Psoas muscle (tissue), 8 donors: ENCODE data around the gene PTPRG. TPM values are rescaled to one million over a fixed set of nuclear protein-coding genes. Genes with fewer than 3 reads are reported as not detected.

ENCODE experiments used
- ATAC-seq, 4 donors: fragments of 200-7000 bp; cut with Tn5 transposase; one replicate each; pipeline ENCODE4 v1.9.1; 2020; ENCODE audit warnings: moderate library complexity in 3 of 4, mild to moderate bottlenecking in 2 of 4
- DNase-seq, 2 donors: peaks; one replicate each; pipeline ENCODE4 v3.0.0-alpha.2; 2020
- H3K27ac ChIP-seq: fragments of 200-600 bp; one replicate; pipeline ENCODE4 v1.8.0; 2022
- H3K27me3 ChIP-seq, 3 donors: fragments of 200-600 bp in 1 of 3; one replicate each; pipeline versions ENCODE4 v1.6.1 to v1.8.0; 2013 to 2022; ENCODE audit warnings: low read length in 2 of 3, mild to moderate bottlenecking in 2 of 3, moderate library complexity in 1 of 3; ENCODE audit not compliant: insufficient read depth in 3 of 3
- H3K36me3 ChIP-seq, 2 donors: fragments of 200-600 bp in 1 of 2; one replicate each; pipeline versions ENCODE4 v1.6.1 to v1.8.0; 2013 to 2022; ENCODE audit warnings: low read depth in 1 of 2, mild to moderate bottlenecking in 1 of 2, moderate library complexity in 1 of 2; ENCODE audit not compliant: insufficient read depth in 1 of 2
- H3K4me1 ChIP-seq: fragments of 200-600 bp; one replicate; pipeline ENCODE4 v1.8.0; 2022
- H3K4me3 ChIP-seq: fragments of 200-600 bp; one replicate; pipeline ENCODE4 v1.8.0; 2022; ENCODE audit warnings: mild to moderate bottlenecking
- H3K9me3 ChIP-seq: fragments of 200-600 bp; one replicate; pipeline ENCODE4 v1.8.0; 2022
- WGBS, 3 donors: extraction: QIAGEN DNeasy Blood & Tissue Kit; methylation state at CpG; one replicate each; pipeline versions ENCODE4 v1.1.6 to v1.1.7; 2013; 5-methylcytosine and 5-hydroxymethylcytosine counted together
- intact Hi-C, 2 donors: fragments of 100-400 bp; cut with DNase I; formaldehyde crosslinking; loops; one replicate each; pipeline versions ENCODE4 v1.11.0 to v1.14.2; 2022
- polyA plus RNA-seq, 3 donors: library from polyadenylated mRNA; stranded (reverse); fragments of 200-250 nt; gene quantifications; one replicate each; pipeline ENCODE4 v1.2.3, GENCODE V29; 2013
- total RNA-seq, 4 donors: library from RNA; stranded (reverse); fragmentation: NEBNext Ultra II Directional in 2 of 4; extraction: Animal tissue kit (Norgen Biotek cat#: 25700) in 2 of 4; gene quantifications; one replicate each; pipeline versions ENCODE4 v1.2.1 to v1.2.4, GENCODE V29; 2021 to 2023
- TF ChIP-seq, protein P1 (sequence below): fragments of 200-600 bp; IDR thresholded peaks from one replicate; pipeline ENCODE4 v1.8.0; 2022; ENCODE audit warnings: antibody characterized with exemption
- donor health status: healthy with polysubstance abuse.
- donor health status: DM: no; HTN: no; CAD: no; lungs with moderate emphysema.
- donor health status: Bipolar disorder and iron deficiency.
- donor health status: healthy.
- donor health status: DM: yes; HTN: yes; CAD: no.
- donor health status: DM: no; HTN: no; CAD: no.
- donor health status: DM: no; HTN: no; CAD: no.
- donor health status: DM: yes; HTN: yes; CAD: no.

The PTPRG gene
- total and polyA plus RNA-seq, 7 donors: 4.5 to 29.5 (median 12.6) TPM

DNA sequence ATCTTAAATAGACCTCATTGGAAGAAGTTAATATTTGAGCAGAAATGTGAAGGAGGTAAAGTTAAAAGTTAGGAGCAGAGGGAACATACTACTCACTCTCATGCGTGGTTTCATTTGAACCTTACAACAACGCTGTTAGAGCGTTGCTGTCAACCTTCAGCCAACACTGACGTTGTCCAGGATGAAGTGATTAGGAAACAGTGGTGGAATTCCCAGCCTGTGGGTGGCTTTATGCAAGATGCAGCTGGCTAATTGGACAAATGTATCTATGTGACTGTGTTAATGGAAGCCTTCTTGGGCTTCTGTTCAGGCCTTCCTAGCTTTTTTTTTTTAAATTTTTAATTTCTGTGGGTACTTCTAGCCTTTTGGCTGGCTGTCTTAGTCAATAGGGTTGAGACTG lies 40.5 kb downstream of the PTPRG start:
- 40 to 52% (median 51%) methylated on average over 4 of the region's 4 CpGs for WGBS, 3 donors
- Histone ChIP-seq H3K4me3 (no peak overlapping the region), H3K27me3 (no peaks in the 10 kb centered on the region), H3K9me3 (no peaks in the 10 kb centered on the region), H3K36me3 (peaks cover 0 to 8% of the 10 kb centered on the region in 2 donors), H3K27ac (no peak overlapping the region), H3K4me1 (peaks cover 12% of the 10 kb centered on the region)
- DNase-seq: peak in 1 of 2 donors; percentile 28
- intact Hi-C loops: no loop called here
- TF ChIP-seq, protein P1, sequence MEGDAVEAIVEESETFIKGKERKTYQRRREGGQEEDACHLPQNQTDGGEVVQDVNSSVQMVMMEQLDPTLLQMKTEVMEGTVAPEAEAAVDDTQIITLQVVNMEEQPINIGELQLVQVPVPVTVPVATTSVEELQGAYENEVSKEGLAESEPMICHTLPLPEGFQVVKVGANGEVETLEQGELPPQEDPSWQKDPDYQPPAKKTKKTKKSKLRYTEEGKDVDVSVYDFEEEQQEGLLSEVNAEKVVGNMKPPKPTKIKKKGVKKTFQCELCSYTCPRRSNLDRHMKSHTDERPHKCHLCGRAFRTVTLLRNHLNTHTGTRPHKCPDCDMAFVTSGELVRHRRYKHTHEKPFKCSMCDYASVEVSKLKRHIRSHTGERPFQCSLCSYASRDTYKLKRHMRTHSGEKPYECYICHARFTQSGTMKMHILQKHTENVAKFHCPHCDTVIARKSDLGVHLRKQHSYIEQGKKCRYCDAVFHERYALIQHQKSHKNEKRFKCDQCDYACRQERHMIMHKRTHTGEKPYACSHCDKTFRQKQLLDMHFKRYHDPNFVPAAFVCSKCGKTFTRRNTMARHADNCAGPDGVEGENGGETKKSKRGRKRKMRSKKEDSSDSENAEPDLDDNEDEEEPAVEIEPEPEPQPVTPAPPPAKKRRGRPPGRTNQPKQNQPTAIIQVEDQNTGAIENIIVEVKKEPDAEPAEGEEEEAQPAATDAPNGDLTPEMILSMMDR: no peak
- peak; percentile 58 to 80 (median 70) for ATAC-seq

DNA sequence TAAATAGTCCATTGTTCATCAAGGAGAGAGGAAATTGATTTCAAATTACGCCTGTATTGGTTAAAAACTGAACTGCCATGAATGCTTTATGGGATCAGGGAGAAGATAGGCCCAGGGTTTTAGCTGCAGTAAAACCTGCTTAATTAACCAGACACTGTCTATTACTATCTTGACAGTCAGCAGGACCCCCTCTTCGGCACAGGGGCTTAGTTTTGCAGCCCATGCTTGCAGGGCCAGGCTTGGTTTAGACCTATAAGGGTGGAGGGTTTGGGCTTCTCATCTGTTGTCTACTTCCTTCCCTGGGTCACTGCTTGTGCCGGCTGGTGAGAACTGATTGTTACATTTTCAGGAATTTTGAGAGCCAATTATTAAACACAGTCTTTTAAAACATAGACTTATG lies 41.1 kb downstream of the PTPRG start:
- no peaks in the 10 kb centered on the region for H3K9me3 ChIP-seq
- TF ChIP-seq, protein P1: no peak
- peaks cover 0 to 8% of the 10 kb centered on the region in 2 donors for H3K36me3 ChIP-seq
- ATAC-seq (no peak), DNase-seq (no peak)
- WGBS, 3 donors: 88 to 92% (median 89%) methylated on average over 3 of the region's 3 CpGs
- no peaks in the 10 kb centered on the region for H3K27me3 ChIP-seq
- no peak overlapping the region for H3K27ac ChIP-seq
- no peak overlapping the region for H3K4me3 ChIP-seq
- intact Hi-C loops: no loop called here
- H3K4me1 ChIP-seq: peaks cover 12% of the 10 kb centered on the region

DNA sequence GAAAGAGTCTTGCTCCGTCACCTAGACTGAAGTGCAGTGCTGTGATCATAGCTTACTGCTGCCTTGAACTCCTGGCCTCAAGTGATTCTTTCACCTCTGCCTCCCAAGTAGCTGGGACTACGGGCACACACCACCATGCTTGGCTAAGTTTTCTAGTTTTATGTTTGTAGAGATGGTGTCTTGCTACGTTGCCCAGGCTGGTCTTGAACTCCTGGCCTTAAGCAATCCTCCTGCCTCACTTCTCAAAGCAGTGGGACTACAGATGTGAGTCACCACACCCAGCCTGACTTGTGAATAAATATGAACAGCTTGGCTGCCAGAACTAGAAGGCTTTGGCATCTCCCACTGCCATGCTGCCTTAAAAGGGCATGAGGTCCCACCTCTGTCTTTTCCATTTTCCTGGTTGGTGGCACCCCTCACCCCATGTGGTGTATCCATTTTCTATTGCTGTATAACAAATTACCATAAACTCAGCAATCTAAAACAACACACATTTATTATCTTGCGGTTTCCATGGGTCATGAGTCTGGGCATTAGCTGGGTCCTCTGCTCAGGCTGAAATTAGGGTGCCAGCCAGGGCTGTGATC lies 44.3 kb downstream of the PTPRG start:
- Histone ChIP-seq H3K4me3 (no peak overlapping the region), H3K9me3 (no peaks in the 10 kb centered on the region), H3K27ac (no peak overlapping the region), H3K27me3 (no peaks in the 10 kb centered on the region), H3K4me1 (peaks cover 12% of the 10 kb centered on the region), H3K36me3 (peaks cover 0 to 8% of the 10 kb centered on the region in 2 donors)
- no peak for ATAC-seq
- 91 to 97% (median 96%) methylated on average over 4 of the region's 4 CpGs for WGBS, 3 donors
- DNase-seq: no peak
- TF ChIP-seq, protein P1: no peak
- intact Hi-C loops: no loop called here

DNA sequence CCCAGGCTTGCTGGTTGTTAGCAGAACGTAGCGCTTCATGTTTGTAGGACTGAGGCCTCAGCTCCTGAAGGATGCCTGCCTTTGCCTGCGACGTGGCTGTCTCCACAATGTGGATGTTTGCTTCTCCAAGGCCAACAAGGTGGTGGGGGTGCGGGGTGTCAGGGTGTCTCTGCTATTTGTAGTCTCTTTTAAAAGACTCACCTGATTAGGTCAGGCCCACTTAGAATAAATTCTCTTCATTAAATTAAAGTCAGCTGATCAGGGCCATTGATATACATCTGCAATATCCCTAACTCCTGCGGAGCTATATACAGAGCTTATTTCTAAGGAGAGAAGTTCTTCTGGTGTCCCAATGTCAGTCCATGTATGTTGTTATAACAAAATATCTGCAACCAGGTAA lies 44.8 kb downstream of the PTPRG start:
- intact Hi-C loops: no loop called here
- Histone ChIP-seq H3K9me3 (no peaks in the 10 kb centered on the region), H3K27me3 (no peaks in the 10 kb centered on the region), H3K27ac (no peak overlapping the region), H3K36me3 (peaks cover 0 to 8% of the 10 kb centered on the region in 2 donors), H3K4me1 (peaks cover 12% of the 10 kb centered on the region), H3K4me3 (no peak overlapping the region)
- no peak for DNase-seq
- no peak for ATAC-seq
- TF ChIP-seq, protein P1: no peak
- 96 to 98% (median 97%) methylated on average over 6 of the region's 6 CpGs for WGBS, 3 donors

DNA sequence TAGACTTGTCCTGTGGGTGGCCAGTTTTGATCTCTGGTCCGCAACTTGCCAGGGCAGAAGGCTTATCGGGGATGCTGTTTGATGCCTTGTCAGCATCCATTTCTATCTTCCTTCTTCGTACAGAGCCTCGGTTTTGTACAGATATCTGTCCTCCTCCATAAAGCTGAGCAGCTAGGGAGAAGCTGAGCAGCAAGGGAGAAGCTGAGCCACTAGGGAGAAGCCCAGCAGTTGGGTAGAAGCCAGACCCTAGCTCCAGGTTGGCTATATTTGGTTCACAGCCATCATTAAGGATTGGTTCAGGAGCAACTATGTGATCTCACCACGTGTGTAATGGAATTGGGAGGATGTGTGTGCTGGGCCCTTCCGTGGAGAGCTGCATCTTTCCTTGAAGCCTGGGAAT lies 46.7 kb downstream of the PTPRG start:
- no peak for ATAC-seq
- DNase-seq: no peak
- intact Hi-C loops: no loop called here
- H3K4me3 ChIP-seq: no peak overlapping the region
- WGBS, 3 donors: 74 to 83% (median 78%) methylated on average over 6 of the region's 6 CpGs
- TF ChIP-seq, protein P1: no peak
- H3K27me3 ChIP-seq: no peaks in the 10 kb centered on the region
- peaks cover 0 to 8% of the 10 kb centered on the region in 2 donors for H3K36me3 ChIP-seq
- no peaks in the 10 kb centered on the region for H3K9me3 ChIP-seq
- H3K4me1 ChIP-seq: no peaks in the 10 kb centered on the region
- no peak overlapping the region for H3K27ac ChIP-seq
